Duodenal mucosa (tissue), 2 donors: ENCODE measurements around the gene GAPDHS.

Source experiments
- H3K27ac ChIP-seq: one replicate; pipeline ENCODE4 v1.7.0; 2013; ENCODE audit warnings: low read depth, low read length
- H3K27me3 ChIP-seq, 2 donors: one replicate each; pipeline ENCODE4 v1.7.0; 2013; ENCODE audit warnings: low read length in 2 of 2, control low read depth in 1 of 2; ENCODE audit not compliant: insufficient read depth in 2 of 2, control insufficient read depth in 1 of 2
- H3K36me3 ChIP-seq, 2 donors: one replicate each; pipeline ENCODE4 v1.7.0; 2013; ENCODE audit warnings: low read length in 2 of 2, control low read depth in 1 of 2; ENCODE audit not compliant: insufficient read depth in 2 of 2, control insufficient read depth in 1 of 2
- H3K4me1 ChIP-seq, 2 donors: one replicate each; pipeline ENCODE4 v1.7.0; 2013; ENCODE audit warnings: low read length in 2 of 2, control low read depth in 1 of 2; ENCODE audit not compliant: insufficient read depth in 2 of 2, control insufficient read depth in 1 of 2
- H3K4me3 ChIP-seq, 2 donors: one replicate each; pipeline ENCODE4 v1.7.0; 2013; ENCODE audit warnings: low read length in 2 of 2, low read depth in 1 of 2
- H3K9ac ChIP-seq, 2 donors: one replicate each; pipeline ENCODE4 v1.7.0; 2013; ENCODE audit warnings: low read length in 2 of 2, low read depth in 1 of 2
- H3K9me3 ChIP-seq, 2 donors: one replicate each; pipeline ENCODE4 v1.7.0; 2013; ENCODE audit warnings: low read length in 2 of 2, control low read depth in 1 of 2; ENCODE audit not compliant: control insufficient read depth in 1 of 2

GAPDHS gene

GRCh38 chr19:35534803-35535480 lies 1.7 kb downstream of the GAPDHS start:
- Histone ChIP-seq H3K36me3 (no peaks in the 10 kb centered on the region), H3K4me1 (peaks cover 0 to 3% of the 10 kb centered on the region in 2 donors), H3K27ac (no peak overlapping the region), H3K9ac (no peak overlapping the region), H3K4me3 (no peak overlapping the region), H3K9me3 (no peaks in the 10 kb centered on the region), H3K27me3 (peaks cover 7 to 14% of the 10 kb centered on the region in 2 donors)

DNA sequence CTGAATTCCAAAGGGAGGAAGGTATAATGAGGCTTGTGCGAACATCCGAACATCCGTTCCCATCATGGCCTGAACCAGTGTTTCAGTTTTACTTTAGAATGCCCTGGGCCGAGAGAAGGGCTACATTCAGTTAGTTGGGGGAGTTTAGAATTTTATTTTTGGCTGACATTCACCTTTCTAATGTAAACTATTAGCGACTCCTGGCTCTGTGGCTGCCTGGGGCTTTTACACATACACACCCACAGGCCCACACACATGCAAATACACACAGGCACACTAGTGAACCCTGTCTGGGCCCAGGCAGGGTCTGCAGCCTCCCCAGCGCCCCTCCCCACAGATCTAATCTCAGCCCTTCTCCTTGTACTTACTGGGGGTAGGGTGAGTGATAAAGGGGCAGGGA lies 6.1 kb downstream of the GAPDHS start:
- no peaks in the 10 kb centered on the region for H3K36me3 ChIP-seq
- no peaks in the 10 kb centered on the region for H3K27me3 ChIP-seq
- no peaks in the 10 kb centered on the region for H3K9me3 ChIP-seq
- H3K4me3 ChIP-seq, result no peak overlapping the region
- no peak overlapping the region for H3K27ac ChIP-seq
- H3K9ac ChIP-seq, result no peak overlapping the region
- peaks cover under 1% of the 10 kb centered on the region in 2 donors for H3K4me1 ChIP-seq

GRCh38 chr19:35539850-35540249 lies 6.6 kb downstream of the GAPDHS start:
- H3K9me3 ChIP-seq, result no peaks in the 10 kb centered on the region
- no peak overlapping the region for H3K27ac ChIP-seq
- H3K9ac ChIP-seq, result no peak overlapping the region
- no peak overlapping the region for H3K4me3 ChIP-seq
- H3K4me1 ChIP-seq, result peaks cover 5 to 6% of the 10 kb centered on the region in 2 donors
- no peaks in the 10 kb centered on the region for H3K36me3 ChIP-seq
- H3K27me3 ChIP-seq, result no peaks in the 10 kb centered on the region

DNA sequence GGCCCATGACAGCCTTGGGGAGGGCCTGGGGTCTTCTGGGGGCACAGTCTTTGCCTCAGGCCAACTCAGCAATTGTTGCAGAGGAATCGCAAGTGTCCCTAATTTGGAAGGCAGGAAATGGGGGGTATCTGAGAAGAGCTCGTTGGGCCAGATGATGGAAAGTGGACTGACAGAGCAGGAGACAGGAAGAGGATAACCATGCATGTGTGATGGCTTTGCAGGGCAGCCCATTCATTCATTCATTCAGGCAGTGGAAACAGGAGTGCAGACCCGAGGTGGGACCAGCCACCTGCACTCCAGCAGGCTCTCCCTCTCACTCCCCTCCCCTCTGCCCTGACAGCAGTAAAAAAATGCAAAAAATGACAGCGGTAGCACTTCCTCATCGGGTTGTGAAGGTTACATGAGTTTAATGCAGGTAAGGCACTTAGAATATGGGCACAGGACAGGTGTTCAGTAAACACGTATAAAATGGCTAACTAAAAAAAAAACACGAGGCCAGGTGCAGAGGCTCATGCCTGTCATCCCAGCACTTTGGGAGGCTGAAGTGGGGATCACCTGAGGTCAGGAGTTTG lies 7.2 kb downstream of the GAPDHS start:
- Histone ChIP-seq H3K9ac (no peak overlapping the region), H3K9me3 (no peaks in the 10 kb centered on the region), H3K27me3 (no peaks in the 10 kb centered on the region), H3K36me3 (no peaks in the 10 kb centered on the region), H3K4me3 (no peak overlapping the region), H3K4me1 (peaks cover 5 to 7% of the 10 kb centered on the region in 2 donors), H3K27ac (no peak overlapping the region)

DNA sequence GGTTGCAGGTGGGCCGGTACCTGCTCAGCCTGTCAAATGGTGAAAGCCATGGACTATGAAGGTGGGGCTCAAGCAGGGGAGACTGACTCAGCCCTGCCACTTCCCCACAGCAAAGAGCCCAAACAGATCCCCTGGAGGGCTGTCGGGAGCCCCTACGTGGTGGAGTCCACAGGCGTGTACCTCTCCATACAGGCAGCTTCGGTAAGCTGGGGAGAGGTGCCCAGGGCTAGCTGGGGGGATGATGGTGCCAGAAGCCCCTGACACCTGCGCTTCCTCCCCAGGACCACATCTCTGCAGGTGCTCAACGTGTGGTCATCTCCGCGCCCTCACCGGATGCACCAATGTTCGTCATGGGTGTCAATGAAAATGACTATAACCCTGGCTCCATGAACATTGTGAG lies 9.0 kb downstream of the GAPDHS start:
- no peak overlapping the region for H3K4me3 ChIP-seq
- no peaks in the 10 kb centered on the region for H3K9me3 ChIP-seq
- peaks cover 0 to 4% of the 10 kb centered on the region in 2 donors for H3K36me3 ChIP-seq
- H3K4me1 ChIP-seq, result peaks cover 16% of the 10 kb centered on the region in 2 donors
- no peak overlapping the region for H3K9ac ChIP-seq
- H3K27ac ChIP-seq, result no peak overlapping the region
- no peaks in the 10 kb centered on the region for H3K27me3 ChIP-seq

DNA sequence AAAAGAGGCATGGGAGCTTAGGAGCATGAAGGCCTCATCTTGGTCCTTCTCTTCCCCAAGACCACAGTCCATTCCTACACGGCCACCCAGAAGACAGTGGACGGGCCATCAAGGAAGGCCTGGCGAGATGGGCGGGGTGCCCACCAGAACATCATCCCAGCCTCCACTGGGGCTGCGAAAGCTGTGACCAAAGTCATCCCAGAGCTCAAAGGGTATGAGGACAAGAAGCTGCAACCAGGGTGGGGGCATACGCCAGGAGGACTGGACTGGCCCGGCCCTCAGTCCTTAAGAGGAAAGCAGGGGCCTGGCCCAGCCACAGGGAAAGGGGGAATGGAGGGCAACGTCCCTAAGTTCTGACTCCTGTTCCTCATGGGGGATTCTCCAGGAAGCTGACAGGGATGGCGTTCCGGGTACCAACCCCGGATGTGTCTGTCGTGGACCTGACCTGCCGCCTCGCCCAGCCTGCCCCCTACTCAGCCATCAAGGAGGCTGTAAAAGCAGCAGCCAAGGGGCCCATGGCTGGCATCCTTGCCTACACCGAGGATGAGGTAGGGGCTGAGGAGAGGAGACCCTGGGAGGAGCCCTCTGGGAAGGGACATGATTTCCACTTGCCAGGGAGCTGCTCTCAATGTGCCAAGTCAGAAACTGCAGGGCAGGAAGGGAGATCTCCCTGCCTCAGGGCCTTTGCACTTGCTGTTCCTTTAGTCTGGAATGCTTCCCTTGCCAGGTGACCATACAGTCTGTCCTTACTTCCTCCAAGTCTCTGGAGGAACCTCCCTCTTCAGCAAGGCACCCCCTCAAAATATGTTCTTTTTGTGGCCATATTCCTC lies 10.2 kb downstream of the GAPDHS start:
- H3K27ac ChIP-seq, result no peak overlapping the region
- no peak overlapping the region for H3K4me3 ChIP-seq
- no peaks in the 10 kb centered on the region for H3K9me3 ChIP-seq
- no peaks in the 10 kb centered on the region for H3K27me3 ChIP-seq
- H3K4me1 ChIP-seq, result peaks cover 16% of the 10 kb centered on the region in 2 donors
- H3K9ac ChIP-seq, result no peak overlapping the region
- H3K36me3 ChIP-seq, result peaks cover 0 to 5% of the 10 kb centered on the region in 2 donors

DNA sequence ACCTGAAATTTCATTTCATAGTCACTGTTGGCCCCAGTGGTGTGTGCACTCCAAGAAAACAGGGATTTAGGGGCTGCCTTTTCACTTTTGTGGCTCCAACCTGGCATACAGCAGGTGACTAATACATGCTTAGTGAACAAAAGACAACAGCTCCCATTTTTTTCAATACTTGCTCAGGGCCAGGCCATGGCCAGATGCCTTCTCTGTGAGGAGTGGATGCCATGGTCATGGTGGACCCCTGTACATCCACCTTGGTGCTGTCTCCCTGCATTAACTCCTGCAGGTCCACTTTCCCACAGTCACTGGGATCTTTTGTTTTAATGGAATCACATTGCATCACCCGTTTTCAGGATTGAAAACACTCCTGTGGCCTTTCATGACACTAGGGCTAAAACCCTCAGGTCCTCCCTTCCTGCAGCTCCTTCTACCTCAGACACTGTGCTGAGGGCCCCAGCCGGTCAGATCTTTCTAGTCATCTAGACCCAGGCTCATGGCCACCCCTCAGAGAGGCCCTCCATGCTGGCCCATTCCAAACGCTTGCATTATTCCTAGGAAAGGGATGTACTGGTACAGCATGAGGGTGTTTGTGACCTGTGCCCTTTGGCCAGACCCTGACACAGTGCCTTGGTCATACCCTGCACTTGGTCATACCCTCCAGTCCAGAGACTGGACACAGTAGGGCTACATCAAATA lies 11.0 kb downstream of the GAPDHS start:
- Histone ChIP-seq H3K27me3 (no peaks in the 10 kb centered on the region), H3K36me3 (peaks cover 0 to 5% of the 10 kb centered on the region in 2 donors), H3K4me1 (peaks cover 16% of the 10 kb centered on the region in 2 donors), H3K9me3 (no peaks in the 10 kb centered on the region), H3K9ac (peak overlapping the region; percentile 83), H3K27ac (no peak overlapping the region), H3K4me3 (peak overlapping the region; percentile 85 to 92)

- Histone ChIP-seq H3K9ac (peak within 1 kb of the TSS; percentile 83), H3K9me3 (no peaks in the 10 kb centered on the region), H3K4me3 (peak within 1 kb of the TSS; percentile 85 to 92), H3K36me3 (peaks cover 0 to 5% of the 10 kb centered on the region in 2 donors), H3K4me1 (peaks cover 16% of the 10 kb centered on the region in 2 donors), H3K27me3 (no peaks in the 10 kb centered on the region), H3K27ac (no peak within 1 kb of the TSS)
Observed at GRCh38 chr19:35545001-35545854, 12.0 kb downstream of the GAPDHS start, which contains the start of gene TMEM147. TMEM147 (plus strand) TSS chr19:35545626; CDS start chr19:35545740, 114 bp downstream.

DNA sequence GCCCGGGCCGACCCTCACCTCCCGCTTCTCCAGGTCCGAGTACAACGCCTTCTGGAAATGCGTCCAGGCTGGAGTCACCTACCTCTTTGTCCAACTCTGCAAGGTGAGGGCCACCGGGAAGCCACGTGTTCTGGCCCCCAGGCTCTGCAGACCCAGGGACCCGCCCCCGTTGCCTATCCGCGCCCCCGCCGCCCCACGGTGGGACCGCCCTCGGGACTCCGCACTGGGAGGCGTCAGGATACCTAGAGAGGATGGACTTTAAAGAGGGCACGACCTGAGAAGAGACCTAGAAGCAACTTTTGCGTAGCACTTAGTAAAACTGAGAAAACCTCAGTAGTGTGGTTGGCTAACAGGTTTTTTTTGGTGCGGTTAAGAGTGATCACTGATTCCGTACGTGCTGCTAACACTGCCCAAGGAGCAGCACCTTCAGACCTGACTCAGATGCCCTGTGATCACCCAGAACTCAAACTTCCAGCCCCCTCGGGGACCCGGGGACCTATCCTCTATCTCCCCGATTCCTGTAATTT lies 12.7 kb downstream of the GAPDHS start:
- Histone ChIP-seq H3K9ac (peak overlapping the region; percentile 70 to 83), H3K27me3 (no peaks in the 10 kb centered on the region), H3K9me3 (no peaks in the 10 kb centered on the region), H3K4me1 (peaks cover 16% of the 10 kb centered on the region in 2 donors), H3K36me3 (peaks cover 0 to 5% of the 10 kb centered on the region in 2 donors), H3K4me3 (peak overlapping the region; percentile 85 to 92), H3K27ac (no peak overlapping the region)
